ENCODE measurements around the gene EGFL8.

The EGFL8 gene

GRCh38 chr6:32152769-32153563 lies 11.4 kb upstream of the EGFL8 start:
- no peak for TF ChIP-seq CTCF (conservative IDR thresholded peaks at IDR 0.05)
- H3K27ac ChIP-seq, result peak overlapping the region; percentile 89

GRCh38 chr6:32153564-32154513 lies 10.6 kb upstream of the EGFL8 start, which contains the start of gene PPT2:
TSS of gene PPT2 (plus strand) at chr6:32154141. CDS start at chr6:32154595, 454 bp downstream.
- peak within 1 kb of the TSS; percentile 89 for H3K27ac ChIP-seq
- no peak for TF ChIP-seq CTCF (conservative IDR thresholded peaks at IDR 0.05)

GRCh38 chr6:32154514-32155161 lies 9.8 kb upstream of the EGFL8 start:
- peak overlapping the region; percentile 89 for H3K27ac ChIP-seq
- peak; percentile 75 for TF ChIP-seq CTCF (conservative IDR thresholded peaks at IDR 0.05)

- no peak for TF ChIP-seq CTCF (conservative IDR thresholded peaks at IDR 0.05)
- H3K27ac ChIP-seq, result no peak overlapping the region
Observed at GRCh38 chr6:32156891-32157290, 7.5 kb upstream of the EGFL8 start.

GRCh38 chr6:32158052-32158451 lies 6.3 kb upstream of the EGFL8 start:
- TF ChIP-seq CTCF (conservative IDR thresholded peaks at IDR 0.05), result no peak
- no peak overlapping the region for H3K27ac ChIP-seq

GRCh38 chr6:32163559-32164258 lies 686 bp upstream of the EGFL8 start:
- no peak for TF ChIP-seq CTCF (conservative IDR thresholded peaks at IDR 0.05)
- H3K27ac ChIP-seq, result no peak overlapping the region

Measured in VCaP (cell line).